Adrenal gland (tissue), 5 donors: Measurements from ENCODE around the gene PRKCZ.

Source experiments
- POLR2A ChIP-seq, 2 donors: fragments of 450-650 bp; IDR thresholded peaks; one replicate each; pipeline ENCODE4 v1.6.1; 2017; ENCODE audit warnings: antibody characterized with exemption in 2 of 2, mild to moderate bottlenecking in 2 of 2, moderate library complexity in 1 of 2
- TF ChIP-seq, protein P1 (sequence below), 6 experiments: fragments of 450-650 bp in 4 of 6; fragments of 200-600 bp in 2 of 6; sonication (generic) in 1 of 6; IDR thresholded peaks; 1 replicate in 5 of 6; 2 replicates in 1 of 6; pipeline versions ENCODE4 v1.5.1 to v1.8.0; 2016 to 2021; ENCODE audit warnings: antibody characterized with exemption in 6 of 6, mild to moderate bottlenecking in 2 of 6, moderate library complexity in 1 of 6
- donor health status: DM: no; HTN: no; CAD: no.

GRCh38 chr1:2134621-2135307 lies 84.6 kb downstream of the PRKCZ start:
- TF ChIP-seq, protein P1, sequence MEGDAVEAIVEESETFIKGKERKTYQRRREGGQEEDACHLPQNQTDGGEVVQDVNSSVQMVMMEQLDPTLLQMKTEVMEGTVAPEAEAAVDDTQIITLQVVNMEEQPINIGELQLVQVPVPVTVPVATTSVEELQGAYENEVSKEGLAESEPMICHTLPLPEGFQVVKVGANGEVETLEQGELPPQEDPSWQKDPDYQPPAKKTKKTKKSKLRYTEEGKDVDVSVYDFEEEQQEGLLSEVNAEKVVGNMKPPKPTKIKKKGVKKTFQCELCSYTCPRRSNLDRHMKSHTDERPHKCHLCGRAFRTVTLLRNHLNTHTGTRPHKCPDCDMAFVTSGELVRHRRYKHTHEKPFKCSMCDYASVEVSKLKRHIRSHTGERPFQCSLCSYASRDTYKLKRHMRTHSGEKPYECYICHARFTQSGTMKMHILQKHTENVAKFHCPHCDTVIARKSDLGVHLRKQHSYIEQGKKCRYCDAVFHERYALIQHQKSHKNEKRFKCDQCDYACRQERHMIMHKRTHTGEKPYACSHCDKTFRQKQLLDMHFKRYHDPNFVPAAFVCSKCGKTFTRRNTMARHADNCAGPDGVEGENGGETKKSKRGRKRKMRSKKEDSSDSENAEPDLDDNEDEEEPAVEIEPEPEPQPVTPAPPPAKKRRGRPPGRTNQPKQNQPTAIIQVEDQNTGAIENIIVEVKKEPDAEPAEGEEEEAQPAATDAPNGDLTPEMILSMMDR (IDR thresholded peaks at IDR 0.05): no peak
- no peak for TF ChIP-seq POLR2A (IDR thresholded peaks at IDR 0.05)
